CD4-positive, alpha-beta T cell treated with Interleukin-21 for 1 hour (primary cell): ENCODE measurements around the gene TNS1.
A peak's percentile ranks its signal among the peaks of the same experiment; 100 is the strongest.
"Not testable (repeated sequence)": the region's sequence is repeated elsewhere in the genome, so short reads cannot be mapped to it uniquely, and the experiment has no call there.

Source experiments
- DNase-seq: peaks from one replicate; pipeline ENCODE4 v3.0.0-alpha.2; 2020

TNS1 gene

GRCh38 chr2:218002845-218003180 is at the start of gene TNS1:
TSS of gene TNS1 (minus strand) at chr2:218002995. CDS start at chr2:218002872, 123 bp downstream.
- DNase-seq = no peak

- no peak for DNase-seq
Observed at GRCh38 chr2:218051903-218052302, 49.1 kb upstream of the TNS1 start.

- no peak for DNase-seq
Observed at GRCh38 chr2:218047536-218048225, 44.9 kb upstream of the TNS1 start.

GRCh38 chr2:218046238-218046637 is 43.4 kb upstream of the TNS1 start:
- DNase-seq = no peak

GRCh38 chr2:218044599-218044998 is 41.8 kb upstream of the TNS1 start:
- not testable (repeated sequence) for DNase-seq

GRCh38 chr2:218043701-218044109 is 40.9 kb upstream of the TNS1 start:
- DNase-seq = no peak

- no peak for DNase-seq
Observed at GRCh38 chr2:218043100-218043499, 40.3 kb upstream of the TNS1 start.

GRCh38 chr2:218041302-218042168 is 38.7 kb upstream of the TNS1 start:
- DNase-seq = no peak

GRCh38 chr2:218040883-218041282 is 38.1 kb upstream of the TNS1 start:
- DNase-seq = no peak

GRCh38 chr2:218039171-218039570 is 36.4 kb upstream of the TNS1 start:
- no peak for DNase-seq

GRCh38 chr2:218036371-218036770 is 33.6 kb upstream of the TNS1 start:
- DNase-seq = no peak

GRCh38 chr2:218035463-218036100 is 32.8 kb upstream of the TNS1 start:
- no peak for DNase-seq

GRCh38 chr2:218034497-218035213 is 31.9 kb upstream of the TNS1 start:
- peak; percentile 81 for DNase-seq

- DNase-seq = no peak
Observed at GRCh38 chr2:218033590-218034496, 31.0 kb upstream of the TNS1 start.

GRCh38 chr2:218033208-218033589 is 30.4 kb upstream of the TNS1 start:
- no peak for DNase-seq

- no peak for DNase-seq
Observed at GRCh38 chr2:218032336-218033171, 29.8 kb upstream of the TNS1 start.

- no peak for DNase-seq
Observed at GRCh38 chr2:218031771-218032257, 29.0 kb upstream of the TNS1 start.

- no peak for DNase-seq
Observed at GRCh38 chr2:218031261-218031660, 28.5 kb upstream of the TNS1 start.

GRCh38 chr2:218030409-218031195 is 27.8 kb upstream of the TNS1 start:
- DNase-seq = no peak
